HG02970 (cell line): ENCODE results near the gene TLK2.

ENCODE experiments used
- ATAC-seq: cut with Tn5 transposase; IDR thresholded peaks from one replicate; pipeline ENCODE4 v1.9.1; 2021; ENCODE audit warnings: mild to moderate bottlenecking, moderate library complexity, moderate number of reproducible peaks; ENCODE audit not compliant: unreplicated experiment, low FRiP score

TLK2 gene

DNA sequence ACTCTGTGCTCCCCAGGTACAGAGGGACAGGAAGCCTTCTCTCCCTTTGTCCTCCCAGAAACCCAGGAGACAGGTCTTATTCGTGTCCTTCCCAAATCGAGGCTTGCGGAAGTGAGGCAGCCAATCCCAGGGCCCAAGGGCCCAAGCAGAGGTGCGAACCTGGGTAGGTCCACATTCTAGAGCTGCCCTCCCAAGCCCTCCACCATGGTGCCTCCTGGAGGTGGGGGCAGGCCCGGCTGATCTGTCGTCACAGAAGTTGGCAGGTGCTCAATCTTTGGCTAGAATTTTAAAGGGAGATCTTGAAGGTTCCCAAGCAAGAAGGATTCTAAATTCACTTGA, 170.3 kb downstream of the TLK2 start:
- no peak for ATAC-seq

DNA sequence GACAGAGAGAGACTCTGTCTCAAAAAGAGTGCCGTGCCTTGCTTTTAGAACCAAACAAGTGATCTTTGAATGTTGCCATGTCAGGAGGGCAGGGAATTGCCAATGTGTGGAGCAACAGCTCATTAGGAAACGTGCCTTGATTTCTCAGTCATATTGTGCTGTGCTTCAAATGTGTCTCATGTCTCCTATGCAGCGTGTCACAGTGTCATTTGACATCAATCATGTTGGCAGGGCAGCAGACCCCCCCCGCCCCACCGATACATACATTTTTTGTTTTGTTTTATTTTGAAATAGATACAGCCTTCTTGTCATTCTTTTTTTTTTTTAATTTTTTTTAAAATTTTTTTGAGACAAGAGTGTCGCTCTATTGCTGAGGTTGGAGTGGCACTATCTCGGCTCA, 170.9 kb downstream of the TLK2 start:
- no peak for ATAC-seq

DNA sequence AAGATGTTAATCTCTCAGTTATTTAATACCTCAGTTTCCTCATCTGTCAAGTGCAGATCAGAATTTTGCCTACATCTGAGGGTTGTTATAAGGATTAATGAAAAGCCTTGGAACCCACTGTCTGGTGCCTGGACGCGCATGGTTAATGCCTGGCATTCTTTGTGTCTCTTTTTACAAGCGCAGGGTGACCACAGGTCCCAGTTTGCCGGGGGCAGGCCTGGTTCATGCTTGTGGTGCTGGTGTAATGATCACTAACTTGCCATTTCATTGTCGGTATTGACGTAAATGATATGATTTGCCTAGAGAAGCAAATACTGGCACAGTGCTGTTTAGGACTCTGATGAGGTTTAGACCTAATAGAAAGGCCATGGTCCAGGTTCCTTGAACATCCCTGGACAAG, 172.0 kb downstream of the TLK2 start:
- ATAC-seq: no peak

DNA sequence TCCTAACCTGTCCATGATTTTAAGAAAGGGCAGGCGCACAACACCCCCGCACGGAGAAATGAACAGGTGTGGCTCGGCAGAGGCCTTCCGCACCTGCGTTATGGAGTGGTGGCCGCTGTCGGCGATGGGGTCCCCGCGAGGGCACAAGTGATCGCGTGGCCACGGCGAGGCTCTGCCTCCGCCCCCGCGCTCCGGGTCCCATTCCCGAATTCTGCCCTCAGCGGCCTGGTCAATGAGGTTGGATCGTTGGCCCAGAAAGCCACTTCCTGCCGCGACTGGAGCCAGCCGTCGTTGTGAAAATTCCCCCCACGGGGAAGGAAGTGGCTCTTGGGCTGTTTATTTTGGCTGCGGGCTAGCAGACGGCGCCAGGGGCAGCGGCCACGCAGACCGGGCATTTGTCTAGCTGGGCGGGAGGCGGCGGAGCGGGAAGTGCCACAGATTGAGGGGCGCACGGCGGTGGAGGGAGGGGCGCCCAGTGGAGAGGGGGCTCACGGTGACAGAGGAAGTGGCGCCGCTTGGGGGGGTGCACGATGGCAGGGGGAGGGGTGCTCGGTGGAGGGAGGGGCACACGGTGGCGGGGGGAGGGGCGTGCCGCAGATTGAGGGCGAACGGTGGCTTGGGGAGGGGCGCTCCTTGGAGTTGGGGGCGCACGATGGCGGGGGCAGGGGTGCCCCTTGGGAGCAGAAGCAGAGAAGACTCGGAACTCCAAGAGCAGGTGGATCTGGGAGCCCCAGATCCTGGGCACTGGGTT, 173.8 kb downstream of the TLK2 start:
- ATAC-seq: no peak

DNA sequence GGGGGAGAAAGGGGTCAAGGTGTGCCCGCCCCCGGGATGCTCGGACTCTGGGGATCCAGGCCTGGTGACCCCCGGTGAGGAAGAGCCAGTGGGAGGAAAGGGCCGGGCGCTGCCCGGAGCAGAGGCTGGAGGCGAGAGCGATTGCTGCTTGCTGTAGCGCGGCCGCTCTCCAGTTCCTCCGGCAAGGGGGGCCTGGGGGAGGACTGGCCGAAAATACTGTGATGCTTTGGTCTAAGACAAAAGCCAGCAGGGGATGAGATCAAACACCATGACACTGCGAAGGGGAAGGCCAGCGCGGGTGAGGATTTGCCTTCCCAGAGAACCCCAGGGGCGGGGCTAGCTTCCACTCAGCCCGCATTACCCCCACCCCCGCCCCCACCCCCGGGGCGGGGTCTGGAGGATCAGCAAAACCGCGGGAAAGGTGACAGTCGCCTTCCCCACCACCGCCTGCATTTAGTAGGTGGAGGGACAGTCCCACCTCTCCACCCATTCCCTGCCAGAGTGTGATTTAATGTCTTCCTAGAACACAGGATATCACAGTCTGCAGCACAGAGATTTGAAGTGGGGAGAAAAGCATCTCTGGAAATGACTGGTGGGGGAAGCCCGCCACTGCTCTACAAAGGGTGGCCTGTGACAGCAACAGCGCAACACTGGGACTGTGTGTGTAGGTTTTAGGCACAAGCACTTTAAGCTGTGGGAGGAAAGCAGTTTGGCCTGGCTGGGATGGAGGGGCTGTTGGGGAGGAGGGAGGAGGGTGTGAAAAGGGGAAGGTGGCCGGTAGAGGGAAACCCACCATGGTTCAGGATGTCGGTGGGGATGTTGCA, 174.6 kb downstream of the TLK2 start:
- peak; percentile 77 for ATAC-seq

DNA sequence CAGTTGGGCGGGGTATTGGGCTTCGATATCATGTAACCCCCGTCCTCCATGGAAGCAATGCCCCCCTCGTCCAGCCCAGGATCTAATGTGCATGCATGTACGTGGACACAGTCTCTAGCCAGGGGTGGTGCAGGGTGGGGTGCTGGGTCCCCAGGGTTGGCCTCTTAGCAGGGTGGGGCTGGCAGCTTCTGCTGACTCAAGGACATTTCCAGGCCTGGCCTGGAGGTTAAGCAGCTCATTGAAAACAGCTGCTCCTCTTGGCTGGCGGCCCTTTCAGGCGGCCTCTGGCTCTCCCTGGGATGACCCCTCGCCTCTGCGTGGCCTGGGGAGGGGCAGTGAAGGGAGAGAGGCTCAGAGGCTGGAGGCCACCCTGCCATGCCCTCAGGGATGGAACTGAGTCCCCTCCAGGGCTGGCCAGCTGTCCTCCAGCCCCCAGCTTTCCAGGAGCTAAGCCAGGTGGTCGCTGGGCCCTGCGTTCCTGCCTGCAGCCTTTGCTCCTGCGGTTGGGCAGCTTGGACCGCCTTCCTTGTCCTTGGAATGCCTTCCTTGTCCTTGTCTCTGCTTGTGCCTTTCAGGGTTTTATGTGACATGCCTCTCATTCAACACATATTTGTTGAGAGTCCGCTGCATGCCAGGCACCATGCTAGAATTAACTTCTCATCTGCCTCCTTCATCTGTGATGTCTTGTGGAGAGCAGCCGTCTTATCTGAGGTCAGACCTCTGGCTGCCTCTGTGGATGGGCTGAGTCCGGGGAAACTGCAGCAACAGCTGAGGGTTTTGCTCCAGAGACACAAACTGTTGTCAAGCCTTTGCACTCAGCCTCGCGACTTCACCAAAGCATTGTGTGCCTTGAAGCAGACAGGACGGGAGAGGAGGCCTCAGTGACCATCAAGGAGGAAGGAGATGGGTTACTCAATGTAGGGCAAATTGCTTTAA, 175.5 kb downstream of the TLK2 start:
- no peak for ATAC-seq

DNA sequence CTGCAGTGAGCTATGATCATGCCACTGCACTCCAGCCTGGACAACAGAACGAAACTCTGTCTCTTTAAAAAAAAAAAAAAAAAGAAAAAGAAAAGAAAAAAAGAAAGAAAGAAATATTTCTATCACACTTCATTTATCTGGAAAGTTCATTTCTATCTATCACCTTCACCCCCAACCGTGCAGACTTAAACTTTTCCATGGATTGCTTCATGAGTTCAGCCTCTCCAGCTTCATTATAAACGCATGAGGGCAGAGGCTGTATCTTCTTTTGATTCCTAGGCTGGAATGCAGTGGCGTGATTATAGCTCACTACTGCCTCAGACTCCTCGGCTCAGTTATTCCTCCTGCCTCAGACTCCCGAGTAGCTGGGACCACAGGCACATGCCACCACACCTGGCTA, 177.0 kb downstream of the TLK2 start:
- ATAC-seq: no peak

DNA sequence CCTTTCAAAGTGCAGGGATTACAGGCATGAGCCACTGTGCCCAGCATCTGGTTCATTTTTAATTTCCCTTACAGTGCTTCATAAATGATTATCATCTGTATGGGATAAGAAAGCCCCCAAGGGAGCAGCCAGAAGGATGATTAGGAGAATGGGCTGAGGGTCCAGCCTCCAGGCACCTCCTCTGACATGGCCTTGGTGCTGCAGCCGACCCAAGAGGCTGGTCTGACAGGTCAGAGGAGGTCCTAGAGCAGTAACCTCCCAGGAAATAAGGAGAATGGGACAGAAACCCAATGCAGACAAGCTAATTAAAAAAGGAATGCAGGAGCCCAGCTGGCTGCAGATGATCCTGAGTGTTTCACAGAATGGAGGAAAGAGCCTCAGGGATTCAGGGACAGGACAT, 177.8 kb downstream of the TLK2 start:
- ATAC-seq: no peak

DNA sequence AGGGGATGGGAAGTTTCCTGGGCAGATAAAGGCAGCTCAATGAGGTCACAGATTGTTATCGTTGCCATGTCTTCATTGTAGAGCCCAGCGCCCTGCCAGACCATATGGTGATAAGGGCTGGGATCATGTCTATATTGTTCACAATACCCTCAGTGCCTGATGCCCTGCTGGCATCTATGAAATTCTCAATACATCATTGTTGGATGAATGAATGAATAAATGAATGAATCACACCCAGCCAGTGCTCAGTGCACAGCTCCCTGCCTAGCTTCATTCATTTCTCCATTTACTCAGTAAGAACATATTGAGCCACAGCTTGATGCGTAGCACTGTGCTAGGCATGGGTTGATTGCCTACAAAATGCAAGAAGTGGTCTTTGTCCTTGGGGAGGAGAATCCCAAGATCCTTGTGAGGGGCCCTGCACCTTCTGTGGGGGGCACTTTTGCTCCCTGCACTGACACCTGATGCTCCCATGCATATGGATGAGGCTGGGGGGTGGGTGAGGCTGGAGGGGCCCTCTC, 178.6 kb downstream of the TLK2 start:
- ATAC-seq: no peak

DNA sequence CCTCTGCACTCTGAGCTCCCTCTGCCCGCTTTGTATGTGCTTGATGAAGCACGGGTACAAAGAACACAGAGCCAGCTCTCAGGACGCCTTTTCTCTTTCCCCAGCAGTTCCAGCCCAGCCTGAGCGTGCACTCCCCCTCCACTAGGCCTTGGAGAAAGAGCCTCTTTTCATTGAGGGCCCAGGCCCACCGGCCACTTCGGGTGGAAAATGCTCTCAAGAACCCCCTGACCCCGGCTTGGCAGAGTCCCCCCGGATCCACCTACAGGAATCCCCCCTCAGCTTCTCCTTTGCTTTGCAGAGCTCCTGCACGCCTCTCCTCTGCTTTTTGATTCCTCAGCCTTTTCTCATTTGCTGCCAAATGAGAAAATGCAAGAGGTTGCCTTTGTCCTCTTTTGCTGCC, 179.1 kb downstream of the TLK2 start:
- ATAC-seq: no peak

DNA sequence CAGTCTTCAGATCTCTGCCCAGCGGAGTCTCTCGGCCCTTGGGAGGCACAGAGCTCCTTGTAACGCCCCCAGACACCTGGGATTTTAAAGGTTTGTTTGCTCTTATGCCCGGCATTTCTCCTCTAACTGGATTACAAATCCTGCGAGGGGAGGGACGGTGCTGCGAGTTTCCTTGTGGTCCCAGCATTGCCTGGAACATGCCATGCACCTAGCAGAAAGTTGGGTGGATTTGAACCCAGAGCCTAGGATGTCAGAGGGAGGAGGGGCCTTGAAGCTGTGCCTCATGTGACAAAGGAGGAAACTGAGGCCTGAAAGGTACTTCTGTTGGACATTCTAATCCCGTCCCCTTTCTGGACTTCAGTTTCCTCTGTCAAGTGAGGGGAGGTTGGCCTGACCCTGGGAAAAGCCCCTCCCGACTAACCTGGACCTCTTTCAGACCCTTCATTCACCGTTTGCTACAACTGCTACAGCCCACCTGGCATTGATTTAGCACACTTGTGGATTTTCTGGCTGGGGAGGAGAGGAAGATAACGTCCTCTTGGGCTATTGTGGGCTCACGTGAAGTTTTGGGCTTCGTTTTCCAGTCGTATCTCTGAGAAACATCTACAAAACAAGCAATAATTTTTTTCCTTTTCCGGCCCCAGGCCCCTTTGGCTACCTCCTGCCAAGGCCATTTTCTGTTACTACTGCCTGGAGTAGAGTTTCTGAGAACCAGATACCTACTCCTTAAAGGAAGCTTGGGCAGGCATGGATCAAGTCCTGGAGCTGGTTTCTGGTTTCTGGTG, 179.7 kb downstream of the TLK2 start:
- no peak for ATAC-seq

DNA sequence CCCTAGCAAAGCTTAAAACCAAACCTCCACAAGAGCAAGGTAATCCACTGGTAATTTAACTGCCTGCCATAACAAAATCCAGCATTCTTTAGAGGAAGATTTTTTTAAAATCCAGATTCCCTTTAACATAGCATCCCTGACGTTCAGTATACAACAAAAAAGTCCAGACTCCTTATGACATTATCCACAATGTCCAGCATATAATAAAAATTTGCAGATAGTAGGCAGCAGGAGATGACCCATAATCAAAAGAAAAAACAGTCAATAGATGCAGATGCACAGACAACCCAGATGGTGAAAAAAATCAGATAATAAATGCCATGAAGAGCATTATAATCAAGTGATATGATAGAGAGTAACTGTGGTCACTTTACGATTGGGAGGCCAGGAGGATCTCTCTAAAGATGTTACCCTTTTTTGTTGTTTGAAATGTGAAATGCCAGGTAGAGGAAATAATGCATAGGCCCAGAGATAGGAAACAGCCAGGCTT, 182.0 kb downstream of the TLK2 start:
- no peak for ATAC-seq

DNA sequence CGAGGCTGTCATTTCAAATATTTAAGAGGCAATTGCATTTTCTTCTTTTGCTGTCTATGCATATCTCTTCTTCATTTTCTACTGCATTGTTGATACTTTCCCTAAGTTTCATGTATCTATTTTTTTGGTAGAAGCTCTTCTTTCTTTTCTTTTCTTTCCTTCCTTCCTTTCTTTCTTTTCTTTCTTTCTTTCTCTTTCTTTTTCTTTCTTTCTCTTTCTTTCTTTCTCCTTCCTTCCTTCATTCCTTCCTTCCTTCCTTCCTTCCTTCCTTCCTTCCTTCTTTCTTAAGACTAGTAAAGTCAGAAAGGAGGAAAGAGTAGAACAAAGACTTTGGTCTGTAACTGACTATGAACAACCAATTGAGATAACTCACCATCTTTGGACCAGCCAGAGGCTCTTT, 182.7 kb downstream of the TLK2 start:
- ATAC-seq: no peak

DNA sequence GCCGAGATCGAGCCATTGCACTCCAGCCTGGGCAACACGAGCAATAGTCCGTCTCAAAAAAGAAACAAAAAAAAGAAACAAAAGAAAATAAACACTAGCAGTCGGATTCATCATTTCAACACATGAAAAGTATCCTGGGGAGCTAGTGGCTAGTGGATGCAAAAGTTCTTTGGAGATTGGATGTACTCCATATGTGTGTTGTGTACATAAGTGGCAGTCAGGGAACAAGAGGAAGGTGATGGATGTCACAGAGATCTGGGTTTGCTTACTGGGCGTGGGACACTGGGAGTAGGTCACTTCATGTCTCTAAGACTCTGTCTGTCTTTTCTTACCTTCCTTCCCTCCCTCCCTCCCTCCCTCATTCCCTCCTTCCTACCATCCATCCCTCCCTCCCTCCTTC, 184.2 kb downstream of the TLK2 start:
- ATAC-seq: no peak
